K562 (cell line): Measurements from ENCODE around the gene GARIN1A. TPM values are rescaled to one million over a fixed set of nuclear protein-coding genes. Genes with fewer than 3 reads are reported as not detected.
"Not testable (repeated sequence)": the region's sequence is repeated elsewhere in the genome, so short reads cannot be mapped to it uniquely, and the experiment has no call there.

Source experiments
- ATAC-seq: fragments of 200-7000 bp; cut with Tn5 transposase; 3 replicates; pipeline ENCODE4 v1.9.1; 2020; ENCODE audit warnings: moderate library complexity
- BruUV-seq: library from RNA; stranded (reverse); fragments of 400-500 nt; replicated peaks from 2 replicates; lab custom pipeline; 2021; lab: Mats Ljungman, UMichigan
- CTCF ChIA-PET: fragments of 300-600 bp; formaldehyde crosslinking; extraction: SDS; loops from one replicate; lab custom pipeline; 2021; ENCODE audit warnings: low intra/inter-chr PET ratio; lab: Yijun Ruan, JAX
- POLR2A ChIA-PET: fragments of 300-600, 350-650 bp; sonication (Branson Sonifier 250); formaldehyde crosslinking; extraction: SDS; loops from one replicate; lab custom pipeline; 2021; ENCODE audit warnings: antibody characterized with exemption, inconsistent platforms; lab: Yijun Ruan, JAX
- DNase-seq, 4 experiments: peaks; one replicate each; pipeline versions ENCODE4 v3.0.0 to v3.0.0-alpha.2; 2011 to 2018; ENCODE audit warnings: low spot score in 3 of 4, mixed read lengths in 3 of 4; ENCODE audit errors: extremely low read depth in 1 of 4
- FAIRE-seq: peaks from 2 replicates; lab custom pipeline; 2011; peaks lifted over from hg19 to GRCh38; lab: Jason Lieb, UNC
- H2AFZ ChIP-seq: 2 replicates; pipeline ENCODE4 v1.6.0; 2011; ENCODE audit warnings: low read depth, low read length, control low read depth, inconsistent platforms
- H3K27ac ChIP-seq: fragments of 200-600 bp; 3 replicates; pipeline ENCODE4 v1.8.0; 2011; ENCODE audit warnings: low read depth, mild to moderate bottlenecking, control low read depth, inconsistent platforms, low read length, moderate library complexity, mixed read lengths; ENCODE audit errors: extremely low read depth
- H3K27me3 ChIP-seq, 2 experiments: fragments of 300-600 bp in 1 of 2; 2 replicates in 1 of 2; 3 replicates in 1 of 2; pipeline versions ENCODE4 v1.6.0 to v1.8.0; 2011; ENCODE audit warnings: inconsistent platforms in 2 of 2, low read length in 2 of 2, mild to moderate bottlenecking in 1 of 2, mixed read lengths in 1 of 2, moderate library complexity in 1 of 2; ENCODE audit not compliant: control insufficient read depth in 2 of 2, insufficient read depth in 2 of 2
- H3K36me3 ChIP-seq: fragments of 300-600 bp; 3 replicates; pipeline ENCODE4 v1.8.0; 2011; ENCODE audit warnings: mild to moderate bottlenecking, low read length, inconsistent platforms; ENCODE audit not compliant: control insufficient read depth, insufficient read depth
- H3K4me1 ChIP-seq, 2 experiments: fragments of 200-600 bp in 1 of 2; replicated peaks in 1 of 2; 2 replicates in 1 of 2; 3 replicates in 1 of 2; pipeline versions ENCODE4 v1.5.1 to v1.8.0; 2011; ENCODE audit warnings: inconsistent platforms in 2 of 2, low read length in 2 of 2, mild to moderate bottlenecking in 1 of 2, mixed read lengths in 1 of 2, moderate library complexity in 1 of 2; ENCODE audit not compliant: control insufficient read depth in 2 of 2, insufficient read depth in 2 of 2
- H3K4me2 ChIP-seq: 2 replicates; pipeline ENCODE4 v1.6.1; 2011; ENCODE audit warnings: low read length, control low read depth, inconsistent platforms, mixed read lengths; ENCODE audit not compliant: insufficient read depth
- H3K4me3 ChIP-seq: fragments of 200-600 bp; sonication (generic), shearing (Covaris generic); 2 replicates; pipeline ENCODE4 v1.5.1; 2016; ENCODE audit warnings: control low read depth, inconsistent platforms
- H3K79me2 ChIP-seq: fragments of 200-600 bp; 3 replicates; pipeline ENCODE4 v1.8.0; 2011; ENCODE audit warnings: low read length, inconsistent platforms; ENCODE audit not compliant: control insufficient read depth, insufficient read depth
- H3K9ac ChIP-seq, 2 experiments: 2 replicates each; pipeline versions ENCODE4 v1.6.0 to v1.6.1; 2011; ENCODE audit warnings: low read depth in 2 of 2, low read length in 2 of 2, control low read depth in 1 of 2, inconsistent platforms in 1 of 2, mild to moderate bottlenecking in 1 of 2, mixed read lengths in 1 of 2; ENCODE audit not compliant: insufficient read depth in 1 of 2
- H3K9me1 ChIP-seq: one replicate; pipeline ENCODE4 v1.6.0; 2011; ENCODE audit warnings: inconsistent platforms, mild to moderate bottlenecking, low read length, moderate library complexity; ENCODE audit not compliant: control insufficient read depth, insufficient read depth
- H3K9me3 ChIP-seq: replicated peaks from 2 replicates; pipeline ENCODE4 v1.5.1; 2011; ENCODE audit warnings: low read depth, low read length, inconsistent platforms; ENCODE audit not compliant: control insufficient read depth, insufficient read depth
- H4K20me1 ChIP-seq: replicated peaks from 2 replicates; pipeline ENCODE4 v1.6.1; 2011; ENCODE audit warnings: low read length, inconsistent platforms, mixed read lengths; ENCODE audit not compliant: control insufficient read depth, insufficient read depth
- MCM7 ChIP-seq, 2 experiments: fragments of 450-650 bp; IDR thresholded peaks; 2 replicates each; pipeline ENCODE4 v1.6.1; 2016 to 2018
- SNIP1 ChIP-seq: fragments of 450-650 bp; IDR thresholded peaks from 2 replicates; pipeline ENCODE4 v1.7.1; 2017; ENCODE audit warnings: low read depth, mild to moderate bottlenecking
- SRSF1 ChIP-seq: fragments of 200-400 bp; formaldehyde crosslinking; IDR thresholded peaks from 2 replicates; pipeline ENCODE4 v1.6.1; 2017; ENCODE audit warnings: mild to moderate bottlenecking, low read depth, low read length, moderate library complexity
- TFAM ChIP-seq: fragments of 250-450 bp; sonication (Bioruptor Pico); conservative IDR thresholded peaks from 2 replicates; pipeline ENCODE4 v1.5.0; 2021; ENCODE audit warnings: mild to moderate bottlenecking, moderate library complexity
- ZNF24 ChIP-seq: fragments of 450-650 bp; IDR thresholded peaks from 2 replicates; pipeline ENCODE4 v1.6.1; 2016
- ZNF431 ChIP-seq: sonication (generic); formaldehyde crosslinking; IDR thresholded peaks from 2 replicates; pipeline ENCODE4 v1.8.0; 2022; ENCODE audit warnings: mild to moderate bottlenecking, missing genetic modification reagents
- WGBS: fragments of 100-300 bp; shearing (Covaris generic); methylation state at CpG from one replicate; pipeline ENCODE4 v1.1.6; 2016; ENCODE audit warnings: low coverage, mixed read lengths; ENCODE audit not compliant: insufficient coverage; ENCODE audit errors: missing lambda C conversion rate; 5-methylcytosine and 5-hydroxymethylcytosine counted together
- in situ Hi-C: fragments of 300-500 bp; cut with MboI; formaldehyde crosslinking; loops from 4 replicates; pipeline ENCODE4 v1.15.0; 2018; ENCODE audit warnings: inconsistent platforms, mixed read lengths
- intact Hi-C: fragments of 100-400 bp; cut with micrococcal nuclease; formaldehyde crosslinking; loops from 2 replicates; pipeline ENCODE4 v1.14.2; 2022
- polyA plus RNA-seq, 8 experiments: library from polyadenylated mRNA; depleted of rRNA in 4 of 8; stranded (reverse) in 5 of 8; unstranded in 3 of 8; fragments of >200 nt; fragmentation: Nextera tagmentation in 2 of 8; fragmentation: Illumina TruSeq in 1 of 8; extraction: Ambion mirVana in 2 of 8; extraction: Trizol in 1 of 8; gene quantifications; 2 replicates each; pipeline versions ENCODE4 v1.2.1 to v1.2.3, GENCODE V29; 2011 to 2014; ENCODE audit warnings: inconsistent platforms in 1 of 8, missing spikeins in 1 of 8
- total RNA-seq, 7 experiments: library from RNA; depleted of rRNA in 6 of 7; stranded (reverse); fragments of >200 nt in 6 of 7; fragmentation: Illumina TruSeq in 2 of 7; extraction: Trizol in 2 of 7; gene quantifications; 2 replicates each; pipeline versions ENCODE4 v1.2.1 to v1.2.3, GENCODE V29; 2011 to 2021; ENCODE audit warnings: low replicate concordance in 1 of 7

The GARIN1A gene
- total and polyA plus RNA-seq, 9 of the 15 experiments (the other 6 are each of a cell fraction or from before 2014, with no cell fraction given), result 0.01 to 0.41 (median 0.04) TPM; not detected in 3

GRCh38 chr7:128663223-128663622, 8.9 kb upstream of the GARIN1A start:
- H3K79me2 ChIP-seq, FAIRE-seq, BruUV-seq, POLR2A ChIA-PET, H2AFZ ChIP-seq, DNase-seq, H3K4me1 ChIP-seq, H3K9me3 ChIP-seq, H3K9ac ChIP-seq, in situ Hi-C loops, CTCF ChIA-PET, intact Hi-C loops, H3K4me3 ChIP-seq, H3K27me3 ChIP-seq, H3K4me2 ChIP-seq, H3K36me3 ChIP-seq, H4K20me1 ChIP-seq, ATAC-seq, H3K9me1 ChIP-seq, H3K27ac ChIP-seq: not testable (repeated sequence)
- peak; percentile 94 for TF ChIP-seq ZNF431 (CRISPR knock-in tag)
- WGBS, result 26% methylated on average over 3 of the region's 3 CpGs

- Histone ChIP-seq H2AFZ (no peak overlapping the region), H3K9ac (no peak overlapping the region), H3K27ac (no peak overlapping the region), H3K9me3 (no peaks in the 10 kb centered on the region; the same call in 1 of the 2 replicates), H3K4me3 (no peak overlapping the region), H3K4me2 (no peak overlapping the region), H3K9me1 (no peaks in the 10 kb centered on the region), H3K79me2 (no peaks in the 10 kb centered on the region), H3K4me1 (no peaks in the 10 kb centered on the region), H4K20me1 (no peaks in the 10 kb centered on the region), H3K36me3 (no peaks in the 10 kb centered on the region), H3K27me3 (no peaks in the 10 kb centered on the region)
- intact Hi-C loops (no loop called here), in situ Hi-C loops (no loop called here)
- ChIA-PET POLR2A (interaction anchor here (0.6 to 1.2 kb wide), 2 partner anchors 12 to 43 kb away, joined by 3 to 4 read pairs; no protein-coding TSS in a partner anchor), CTCF (no interaction called here)
- ATAC-seq, result no peak
- TF ChIP-seq ZNF24 (no peak), MCM7 (IDR thresholded peaks at IDR 0.05) (no peak), SRSF1 (no peak), TFAM (CRISPR knock-in tag) (no peak), SNIP1 (no peak)
- no TSS peak for BruUV-seq
- FAIRE-seq, result no peak
- no peak for DNase-seq
- WGBS, result 11% methylated on average over 1 of the region's 1 CpG
These were observed 7.0 kb upstream of the GARIN1A start for GRCh38 chr7:128665057-128665456.
